Activated T-cell treated with anti-CD3 and anti-CD28 coated beads, Interleukin-2, amount 50 U/mL, for 4 hours (primary cell): ENCODE measurements around the gene PROCR. TPM values are rescaled to one million over a fixed set of nuclear protein-coding genes. Genes with fewer than 3 reads are reported as not detected.
A peak's percentile ranks its signal among the peaks of the same experiment; 100 is the strongest.

ENCODE experiments used
- ATAC-seq, 2 donors: fragments of 200-7000 bp; cut with Tn5 transposase; one replicate each; pipeline ENCODE4 v1.10.0; 2021
- DNase-seq: peaks from one replicate; pipeline ENCODE4 v3.0.0-alpha.2; 2020
- H3K27me3 Mint-ChIP-seq: one replicate; pipeline ENCODE4 v1.8.0; 2021; ENCODE audit warnings: low read depth, mixed read lengths
- H3K36me3 Mint-ChIP-seq: one replicate; pipeline ENCODE4 v1.8.0; 2022; ENCODE audit warnings: mixed read lengths; ENCODE audit not compliant: insufficient read depth
- H3K4me1 Mint-ChIP-seq: one replicate; pipeline ENCODE4 v1.8.0; 2021; ENCODE audit warnings: low read depth, mixed read lengths
- H3K4me3 Mint-ChIP-seq: one replicate; pipeline ENCODE4 v1.8.0; 2021; ENCODE audit warnings: mild to moderate bottlenecking, moderate library complexity, mixed read lengths
- H3K9me3 Mint-ChIP-seq: one replicate; pipeline ENCODE4 v1.8.0; 2021; ENCODE audit warnings: mixed read lengths
- total RNA-seq, 3 donors: library from RNA; stranded (reverse); gene quantifications; one replicate each; pipeline ENCODE4 v1.2.1, GENCODE V29; 2021

PROCR gene
- 1 to 10 TPM; 1.1 to 1.4 (median 1.2) TPM for total RNA-seq

- H3K4me3 Mint-ChIP-seq = peak within 1 kb of the TSS; percentile 77
- DNase-seq = no peak
- no peaks in the 10 kb centered on the region for H3K27me3 Mint-ChIP-seq
- peaks cover 14% of the 10 kb centered on the region for H3K4me1 Mint-ChIP-seq
- ATAC-seq = peak; percentile 85
- no peaks in the 10 kb centered on the region for H3K9me3 Mint-ChIP-seq
- peaks cover 2% of the 10 kb centered on the region for H3K36me3 Mint-ChIP-seq
These were observed at the start of gene PROCR for GRCh38 chr20:35171753-35172433. TSS of gene PROCR (plus strand) at chr20:35172072. CDS start at chr20:35172155, 83 bp downstream.

- H3K27me3 Mint-ChIP-seq = no peaks in the 10 kb centered on the region
- DNase-seq (no peak), ATAC-seq (no peak)
- no peak overlapping the region for H3K4me3 Mint-ChIP-seq
- no peaks in the 10 kb centered on the region for H3K4me1 Mint-ChIP-seq
- H3K36me3 Mint-ChIP-seq = peaks cover 21% of the 10 kb centered on the region
- H3K9me3 Mint-ChIP-seq = no peaks in the 10 kb centered on the region
These were observed 49.0 kb upstream of the PROCR start for GRCh38 chr20:35122756-35123405.

- H3K36me3 Mint-ChIP-seq = peaks cover 10% of the 10 kb centered on the region
These were observed 46.1 kb upstream of the PROCR start for GRCh38 chr20:35125753-35126152.

GRCh38 chr20:35129647-35130069 lies 42.2 kb upstream of the PROCR start:
- no peak overlapping the region for H3K4me3 Mint-ChIP-seq
- ATAC-seq (no peak), DNase-seq (no peak)
- H3K36me3 Mint-ChIP-seq = peaks cover 28% of the 10 kb centered on the region
- H3K27me3 Mint-ChIP-seq = no peaks in the 10 kb centered on the region
- H3K4me1 Mint-ChIP-seq = no peaks in the 10 kb centered on the region
- H3K9me3 Mint-ChIP-seq = no peaks in the 10 kb centered on the region

More at GRCh38 chr20:35125753-35126152, 46.1 kb upstream of the PROCR start:
- Mint-ChIP-seq H3K9me3 (no peaks in the 10 kb centered on the region), H3K4me3 (no peak overlapping the region), H3K4me1 (no peaks in the 10 kb centered on the region), H3K27me3 (no peaks in the 10 kb centered on the region)
- no peak for DNase-seq
- no peak for ATAC-seq

- Mint-ChIP-seq H3K4me1 (no peaks in the 10 kb centered on the region), H3K36me3 (peaks cover 22% of the 10 kb centered on the region), H3K27me3 (no peaks in the 10 kb centered on the region), H3K9me3 (no peaks in the 10 kb centered on the region), H3K4me3 (no peak overlapping the region)
- no peak for ATAC-seq
- no peak for DNase-seq
These were observed 39.9 kb upstream of the PROCR start for GRCh38 chr20:35131934-35132333.

GRCh38 chr20:35133031-35133430 lies 38.8 kb upstream of the PROCR start:
- Mint-ChIP-seq H3K4me3 (no peak overlapping the region), H3K4me1 (no peaks in the 10 kb centered on the region), H3K27me3 (no peaks in the 10 kb centered on the region), H3K9me3 (no peaks in the 10 kb centered on the region), H3K36me3 (peaks cover 25% of the 10 kb centered on the region)
- ATAC-seq (no peak), DNase-seq (no peak)

GRCh38 chr20:35133735-35134134 lies 38.1 kb upstream of the PROCR start:
- no peaks in the 10 kb centered on the region for H3K4me1 Mint-ChIP-seq
- H3K9me3 Mint-ChIP-seq = no peaks in the 10 kb centered on the region
- no peaks in the 10 kb centered on the region for H3K27me3 Mint-ChIP-seq
- DNase-seq = no peak
- H3K4me3 Mint-ChIP-seq = no peak overlapping the region
- ATAC-seq = no peak
- H3K36me3 Mint-ChIP-seq = peaks cover 25% of the 10 kb centered on the region

GRCh38 chr20:35134472-35134871 lies 37.4 kb upstream of the PROCR start:
- Mint-ChIP-seq H3K4me1 (no peaks in the 10 kb centered on the region), H3K27me3 (no peaks in the 10 kb centered on the region), H3K36me3 (peaks cover 25% of the 10 kb centered on the region), H3K4me3 (no peak overlapping the region), H3K9me3 (no peaks in the 10 kb centered on the region)
- no peak for ATAC-seq
- DNase-seq = no peak

GRCh38 chr20:35134880-35135279 lies 37.0 kb upstream of the PROCR start:
- Mint-ChIP-seq H3K9me3 (no peaks in the 10 kb centered on the region), H3K4me3 (no peak overlapping the region), H3K27me3 (no peaks in the 10 kb centered on the region), H3K36me3 (peaks cover 25% of the 10 kb centered on the region), H3K4me1 (no peaks in the 10 kb centered on the region)
- no peak for ATAC-seq
- DNase-seq = no peak

- H3K4me3 Mint-ChIP-seq = no peak overlapping the region
- no peaks in the 10 kb centered on the region for H3K9me3 Mint-ChIP-seq
- H3K27me3 Mint-ChIP-seq = no peaks in the 10 kb centered on the region
- peaks cover 21% of the 10 kb centered on the region for H3K36me3 Mint-ChIP-seq
- peaks cover 2% of the 10 kb centered on the region for H3K4me1 Mint-ChIP-seq
- ATAC-seq (no peak), DNase-seq (no peak)
These were observed 35.8 kb upstream of the PROCR start for GRCh38 chr20:35135867-35136586.

GRCh38 chr20:35144694-35145093 lies 27.2 kb upstream of the PROCR start:
- ATAC-seq (no peak), DNase-seq (no peak)
- Mint-ChIP-seq H3K36me3 (peaks cover 17% of the 10 kb centered on the region), H3K4me3 (no peak overlapping the region), H3K27me3 (no peaks in the 10 kb centered on the region), H3K9me3 (no peaks in the 10 kb centered on the region), H3K4me1 (peaks cover 39% of the 10 kb centered on the region)

GRCh38 chr20:35145141-35145564 lies 26.7 kb upstream of the PROCR start:
- Mint-ChIP-seq H3K36me3 (peaks cover 17% of the 10 kb centered on the region), H3K4me1 (peaks cover 39% of the 10 kb centered on the region), H3K27me3 (no peaks in the 10 kb centered on the region), H3K4me3 (peak overlapping the region; percentile 37), H3K9me3 (no peaks in the 10 kb centered on the region)
- no peak for ATAC-seq
- DNase-seq = no peak

- Mint-ChIP-seq H3K27me3 (no peaks in the 10 kb centered on the region), H3K4me1 (peaks cover 34% of the 10 kb centered on the region), H3K36me3 (peaks cover 10% of the 10 kb centered on the region), H3K9me3 (no peaks in the 10 kb centered on the region), H3K4me3 (peak overlapping the region; percentile 98)
- ATAC-seq (peak; percentile 8 to 18), DNase-seq (peak; percentile 18)
These were observed 25.5 kb upstream of the PROCR start for GRCh38 chr20:35146299-35146919.

GRCh38 chr20:35146920-35147574 lies 24.8 kb upstream of the PROCR start, which contains the start of gene EDEM2:
TSS of gene EDEM2 (minus strand) at chr20:35147336. CDS start at chr20:35147258, 78 bp downstream.
- peaks cover 31% of the 10 kb centered on the region for H3K4me1 Mint-ChIP-seq
- DNase-seq (peak; percentile 90), ATAC-seq (peak; percentile 92 to 95)
- peaks cover 7% of the 10 kb centered on the region for H3K36me3 Mint-ChIP-seq
- peak within 1 kb of the TSS; percentile 98 for H3K4me3 Mint-ChIP-seq
- no peaks in the 10 kb centered on the region for H3K27me3 Mint-ChIP-seq
- H3K9me3 Mint-ChIP-seq = no peaks in the 10 kb centered on the region
